ENCODE results near the gene FOXN3.
"Not testable (repeated sequence)": the region's sequence is repeated elsewhere in the genome, so short reads cannot be mapped to it uniquely, and the experiment has no call there.

FOXN3 gene

DNA sequence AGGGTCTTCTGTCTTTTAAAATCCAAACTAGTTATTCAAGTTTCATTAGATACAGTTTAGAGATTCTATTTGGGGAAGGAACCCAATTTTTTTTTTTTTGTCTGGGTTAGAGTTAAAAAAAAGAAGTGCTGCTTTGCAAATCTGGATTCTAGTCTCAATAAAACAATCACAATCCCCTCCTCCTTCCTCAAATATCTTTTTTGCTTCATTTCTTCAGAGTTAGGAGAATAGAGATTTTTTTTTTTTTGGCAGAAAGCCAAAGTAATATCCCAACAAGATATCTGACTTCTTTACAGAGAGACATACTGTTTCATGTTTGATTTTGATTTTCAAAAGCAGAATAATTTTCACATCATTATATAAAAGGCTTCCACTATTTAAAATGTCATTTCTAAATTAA is 201.9 kb downstream of the FOXN3 start:
- no peak for DNase-seq

GRCh38 chr14:89214221-89214965 is 202.6 kb downstream of the FOXN3 start:
- DNase-seq, result no peak

DNA sequence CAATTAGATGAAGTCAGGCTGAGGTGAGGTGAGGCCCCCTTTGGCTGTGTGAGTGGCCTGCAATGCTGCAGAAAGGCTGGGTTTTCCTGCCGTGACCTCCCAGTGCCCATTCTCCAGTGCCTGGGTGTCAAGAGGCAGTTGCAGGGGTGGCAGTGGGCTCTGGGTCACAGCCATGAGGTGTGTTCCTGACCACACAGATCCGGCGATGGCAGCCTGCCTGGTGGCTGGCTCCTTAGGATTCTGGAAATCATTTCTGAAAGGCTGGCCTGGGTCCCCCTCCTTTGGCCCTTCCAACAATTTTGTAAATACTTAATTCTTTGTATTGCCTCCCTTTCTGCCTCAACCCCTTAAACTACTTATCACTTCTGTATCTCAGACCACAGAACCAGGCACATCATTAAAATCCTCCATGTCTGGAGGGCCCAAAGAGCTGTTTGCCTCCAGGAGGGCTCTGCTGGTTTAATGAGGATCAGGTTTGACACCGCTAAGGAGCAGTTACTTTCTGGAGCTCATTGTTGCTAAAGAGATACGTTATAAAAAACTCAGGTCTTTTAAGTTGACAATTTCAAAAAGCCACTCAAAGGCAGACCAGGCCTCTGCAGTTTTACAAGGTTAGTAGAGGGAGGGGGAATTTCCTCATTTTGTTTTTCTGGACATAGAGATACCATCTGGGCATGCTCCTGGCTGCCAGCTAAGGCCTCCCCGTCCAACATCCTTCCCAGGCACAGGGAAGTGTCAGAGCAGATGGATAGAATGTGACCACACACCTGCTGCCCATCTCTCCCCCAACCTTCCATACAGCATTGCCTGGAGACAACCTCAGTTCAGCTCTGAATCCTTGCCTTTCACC is 204.4 kb downstream of the FOXN3 start:
- DNase-seq, result no peak

- no peak for DNase-seq
Observed at GRCh38 chr14:89209558-89209957, 207.5 kb downstream of the FOXN3 start.

- DNase-seq, result no peak
Observed at GRCh38 chr14:89207925-89208328, 209.1 kb downstream of the FOXN3 start.

DNA sequence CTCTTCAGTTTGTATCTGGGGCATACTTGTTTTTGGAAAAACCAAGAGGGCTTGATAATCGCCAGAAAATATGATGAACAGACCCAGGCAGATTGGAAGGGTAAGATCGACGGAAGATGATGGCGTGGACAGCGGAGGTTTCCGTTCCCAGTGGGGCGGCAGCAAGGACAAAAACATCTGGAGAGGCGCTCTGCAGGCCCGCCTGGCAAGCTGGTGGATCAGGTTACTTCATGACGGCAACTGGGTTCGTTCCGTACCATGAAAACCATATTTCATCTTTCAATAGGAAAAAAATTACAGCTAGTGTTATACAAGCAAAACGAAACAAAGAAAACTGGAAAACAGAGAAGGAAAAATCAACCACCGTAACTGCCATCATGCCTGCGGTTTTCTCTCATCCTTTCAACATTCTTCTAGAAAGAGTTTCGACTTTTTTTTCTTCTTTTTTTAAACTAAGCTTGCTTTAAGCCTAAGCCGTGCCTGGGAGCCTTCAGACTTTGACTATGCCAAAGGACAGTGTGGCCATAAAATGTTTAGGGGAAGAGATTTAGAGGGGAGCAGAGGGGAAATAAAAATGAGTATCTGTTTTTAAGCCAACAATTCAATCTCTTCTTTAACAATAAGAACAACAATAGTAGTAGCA is 210.5 kb downstream of the FOXN3 start:
- no peak for DNase-seq

DNA sequence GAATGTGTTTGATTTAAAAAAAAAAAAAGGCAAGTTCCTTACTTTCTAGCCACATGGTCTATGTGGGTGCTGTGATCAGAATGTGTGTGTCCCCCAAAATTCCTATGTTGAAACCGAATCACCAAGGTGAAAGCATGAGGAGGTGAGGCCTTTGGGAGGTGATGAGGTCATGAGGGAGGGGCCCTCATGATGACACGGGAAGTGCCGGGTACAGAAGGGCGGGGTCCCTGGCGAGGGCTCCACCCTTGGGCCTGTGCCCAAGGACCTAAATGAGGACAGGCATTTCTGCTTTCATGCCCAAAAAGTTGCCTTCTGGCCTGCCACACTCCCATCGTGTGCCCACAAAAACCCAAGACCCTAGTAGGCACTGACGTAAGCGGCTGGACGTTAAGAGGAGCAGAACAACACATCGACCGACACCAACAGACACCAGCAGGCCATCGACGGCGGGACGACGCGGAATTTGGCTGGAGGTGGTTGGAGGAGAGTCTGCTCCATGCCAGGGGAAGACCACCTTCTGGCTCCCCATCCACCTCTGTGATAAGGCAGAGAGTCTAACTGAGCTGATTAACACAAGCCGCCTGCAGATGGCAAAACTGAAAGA is 211.8 kb downstream of the FOXN3 start:
- DNase-seq, result no peak

DNA sequence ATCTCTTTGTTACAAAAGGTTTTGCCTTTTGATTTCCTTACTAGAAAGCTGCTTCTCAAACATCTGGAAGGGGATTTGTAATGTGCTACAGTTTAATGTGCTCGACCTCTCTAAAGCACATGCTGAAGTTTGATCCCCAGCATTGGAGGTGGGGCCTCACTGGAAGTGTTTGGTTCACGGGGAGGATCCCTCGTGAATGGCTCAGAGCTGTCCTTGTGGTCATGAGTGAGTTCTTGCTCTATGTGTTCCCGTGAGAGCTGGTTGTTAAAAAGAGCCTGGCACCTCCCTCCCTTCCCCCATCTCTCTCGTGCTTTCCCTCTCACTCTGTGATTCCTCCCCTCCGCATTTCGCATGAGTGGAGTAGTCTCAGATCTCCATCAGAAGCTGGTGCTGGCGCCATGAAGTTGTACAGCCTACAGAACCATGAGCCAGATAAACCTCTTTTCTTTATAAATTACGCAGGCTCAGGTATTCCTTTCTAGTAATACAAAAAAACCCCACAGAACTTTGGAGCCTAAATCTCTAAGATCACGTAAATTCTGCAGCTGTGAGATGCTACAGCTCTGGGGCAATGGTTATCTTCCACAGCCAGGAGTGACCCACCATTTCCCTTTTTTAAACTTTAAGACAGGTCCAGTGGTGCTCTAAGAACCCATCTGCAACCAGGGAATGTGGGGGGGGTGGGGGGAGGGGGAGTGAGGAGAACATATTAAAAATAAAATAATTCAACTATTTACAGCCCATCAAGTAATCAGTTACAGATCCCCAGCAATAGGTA is 214.4 kb downstream of the FOXN3 start:
- no peak for DNase-seq

DNA sequence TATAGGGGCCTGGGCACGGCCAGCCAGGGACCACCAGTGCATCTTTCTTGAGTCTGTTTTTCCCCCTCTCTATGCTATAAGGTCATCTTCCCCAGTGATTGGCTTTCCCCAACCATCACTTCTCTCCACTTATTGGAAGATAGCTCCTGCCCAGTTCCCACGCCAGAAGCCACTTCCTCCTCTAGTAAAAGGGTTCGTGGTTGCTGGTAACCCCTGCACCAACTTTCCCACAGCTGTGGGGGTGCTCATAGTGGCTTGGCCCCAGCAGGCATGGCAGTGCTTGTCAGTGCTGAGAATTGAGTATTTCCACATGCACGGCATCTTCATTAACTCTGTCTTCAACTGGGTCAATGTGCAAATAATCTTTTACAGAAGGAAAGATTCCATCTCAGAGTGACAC is 215.4 kb downstream of the FOXN3 start:
- no peak for DNase-seq

DNA sequence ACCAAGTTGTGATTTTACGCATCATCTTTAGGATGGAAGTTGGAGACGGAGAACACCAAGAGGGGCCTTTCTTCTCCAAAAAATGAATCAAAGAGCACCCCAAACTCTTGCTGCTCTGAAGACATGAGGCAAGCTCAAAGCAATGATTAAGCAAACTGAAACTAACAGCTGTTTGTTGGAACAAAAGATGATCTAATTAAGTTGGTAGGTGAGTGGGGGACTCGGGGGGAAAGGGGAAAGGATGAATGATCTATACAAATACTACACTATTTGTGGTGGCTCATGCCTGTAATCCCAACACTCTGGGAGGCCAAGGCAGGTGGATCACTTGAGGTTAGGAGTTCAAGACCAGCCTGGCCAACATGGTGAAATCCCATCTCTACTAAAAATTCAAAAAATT is 217.7 kb downstream of the FOXN3 start:
- DNase-seq, result not testable (repeated sequence)

DNA sequence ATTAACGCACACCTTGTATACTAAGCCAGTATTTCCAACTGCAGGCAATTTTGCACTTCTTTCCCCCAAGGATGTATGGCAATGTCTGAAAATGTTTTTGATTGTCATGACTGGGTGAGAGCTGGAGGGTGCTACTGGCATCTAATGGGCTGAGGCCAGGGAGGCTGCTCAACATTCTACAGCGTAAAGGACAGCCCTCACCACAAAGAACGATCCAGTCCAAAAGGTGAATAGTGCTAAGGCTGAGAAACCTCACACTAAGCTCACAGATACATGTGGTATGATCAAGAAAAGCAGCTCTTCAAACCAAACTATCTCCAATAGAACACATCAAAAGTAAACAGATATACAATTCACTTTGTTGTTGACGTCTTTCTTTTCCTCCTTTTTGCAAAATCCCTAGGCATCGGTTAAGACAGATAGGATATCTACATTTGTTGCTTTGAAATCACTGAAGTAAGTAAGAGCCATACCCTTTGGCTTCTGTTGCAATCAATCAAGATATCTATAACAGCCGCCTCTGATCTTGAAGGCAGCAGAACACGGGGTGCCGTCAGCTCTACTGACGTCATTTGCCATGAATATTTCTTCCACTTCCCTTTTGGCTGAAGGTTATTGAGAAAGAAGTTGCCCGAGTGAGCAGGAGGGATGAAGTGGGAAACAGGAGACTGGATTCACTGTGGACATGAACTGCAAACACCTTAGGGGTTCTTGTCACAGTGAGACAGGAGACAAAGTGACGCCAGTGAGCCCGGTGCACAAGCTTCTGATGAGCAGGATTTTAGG is 218.3 kb downstream of the FOXN3 start:
- DNase-seq, result no peak

GRCh38 chr14:89197623-89198022 is 219.4 kb downstream of the FOXN3 start:
- DNase-seq, result no peak

GRCh38 chr14:89196545-89196944 is 220.5 kb downstream of the FOXN3 start:
- no peak for DNase-seq

DNA sequence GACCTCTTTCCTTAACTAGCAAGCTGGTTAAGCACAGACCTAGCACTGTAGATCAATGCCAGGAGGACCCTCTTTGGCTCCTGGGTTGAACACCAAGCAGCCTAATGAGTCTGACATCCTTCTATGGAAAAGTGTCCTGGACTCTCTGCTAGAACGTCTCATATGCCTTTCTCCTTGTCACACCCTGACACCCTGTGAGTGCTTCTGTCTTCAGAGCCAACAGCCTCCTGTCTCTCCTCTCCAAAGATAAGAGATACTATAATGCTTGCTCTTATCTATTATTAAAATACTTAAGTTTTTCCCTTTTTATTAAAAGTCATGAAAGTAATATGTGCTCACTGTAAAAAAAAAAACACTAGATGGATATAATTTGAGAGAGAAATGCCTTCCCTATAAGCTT is 222.7 kb downstream of the FOXN3 start:
- DNase-seq, result no peak

GRCh38 chr14:89190765-89191513 is 226.1 kb downstream of the FOXN3 start:
- no peak for DNase-seq

- DNase-seq, result no peak
Observed at GRCh38 chr14:89188492-89188891, 228.5 kb downstream of the FOXN3 start.

GRCh38 chr14:89187501-89187900 is 229.5 kb downstream of the FOXN3 start:
- DNase-seq, result no peak

DNA sequence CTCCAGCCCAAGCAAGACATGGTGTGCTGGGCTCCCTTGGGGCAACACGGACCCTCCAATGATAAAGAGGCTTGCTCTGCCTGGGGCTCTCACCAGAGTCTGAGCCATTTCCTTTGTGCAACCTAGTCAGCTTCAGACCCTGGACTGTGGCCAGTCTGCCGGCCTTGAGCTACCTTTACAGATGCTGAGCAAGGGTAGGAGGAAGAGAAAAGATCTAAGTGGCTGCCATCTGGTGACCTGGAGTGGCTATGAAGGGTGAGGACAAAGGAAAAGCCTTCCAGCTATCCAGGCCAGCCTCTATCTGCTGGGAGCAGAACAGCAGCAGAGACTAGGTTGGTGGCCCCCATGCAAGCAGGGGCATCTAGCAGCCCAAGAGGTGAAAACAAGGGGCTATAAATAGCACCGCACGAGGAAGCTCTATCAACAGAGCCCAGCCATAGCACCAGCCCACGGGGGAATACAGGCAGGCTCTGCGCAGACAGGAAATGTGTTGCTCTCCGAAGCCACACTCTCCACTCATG is 230.1 kb downstream of the FOXN3 start:
- no peak for DNase-seq

DNA sequence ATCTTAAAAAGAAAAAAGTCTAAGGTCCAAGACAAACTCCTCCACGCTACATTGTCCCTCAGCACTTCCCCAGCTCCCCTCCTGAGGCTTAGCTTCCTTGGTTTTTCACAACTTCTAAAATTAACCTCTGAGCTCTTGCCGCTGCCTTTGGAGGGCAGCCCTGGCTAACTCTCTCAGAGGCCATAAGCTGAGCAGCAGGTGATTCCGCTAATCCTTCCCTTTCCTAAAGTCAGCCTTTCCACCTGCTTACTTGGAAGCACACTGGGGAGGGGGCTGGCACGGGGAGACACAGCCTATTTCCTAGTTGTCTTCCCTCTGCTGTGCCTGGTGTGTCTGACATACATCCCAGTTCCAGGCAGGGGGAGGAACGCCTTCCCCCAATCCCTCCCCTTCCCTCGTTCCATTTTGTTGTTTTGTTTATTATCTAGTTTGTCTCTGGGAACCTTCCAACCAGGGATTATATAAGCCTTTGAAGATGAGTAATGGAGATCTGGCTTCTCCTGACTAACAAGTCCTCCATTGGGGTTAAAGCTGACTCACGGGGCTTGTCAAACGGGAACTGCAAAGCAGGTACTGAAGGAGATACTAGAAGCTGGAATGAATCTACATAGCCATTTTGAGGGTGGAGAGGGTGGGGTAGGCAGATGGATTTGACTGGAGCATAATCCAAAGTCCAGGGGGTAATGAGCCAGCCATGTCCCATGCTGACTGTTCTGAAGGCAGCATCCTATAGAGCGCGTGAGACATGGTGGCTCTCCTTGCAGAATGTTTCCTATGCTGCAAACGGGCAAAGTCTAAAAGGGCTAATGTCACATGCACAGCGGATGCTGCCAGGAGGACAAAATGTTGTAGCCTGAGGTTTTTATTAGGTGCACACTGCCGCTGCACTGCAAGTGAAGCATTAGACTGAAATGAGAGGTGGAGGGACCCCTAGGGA is 230.8 kb downstream of the FOXN3 start:
- no peak for DNase-seq

DNA sequence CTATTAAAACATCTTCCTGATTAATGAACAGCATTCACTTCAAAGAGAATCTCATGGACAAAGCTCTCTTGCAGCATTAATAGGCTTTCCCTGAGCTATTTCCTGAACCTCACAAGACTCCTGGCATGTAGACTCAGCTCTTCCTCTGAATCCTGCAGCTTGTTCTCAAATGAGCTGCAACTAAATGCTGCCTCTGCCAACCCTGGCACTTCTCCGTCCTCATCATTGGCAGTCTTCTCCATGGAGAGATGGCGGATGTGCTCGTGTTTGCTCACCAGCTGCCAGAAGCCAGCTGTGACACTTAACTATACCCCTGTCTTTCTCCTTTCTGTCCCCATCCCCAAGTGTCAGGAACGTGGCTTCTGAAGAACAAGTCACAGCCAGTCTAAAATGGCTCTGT is 232.1 kb downstream of the FOXN3 start:
- no peak for DNase-seq
